Nephron (organoid): ENCODE results near the gene UNC5B.

Source experiments
- H3K27ac Mint-ChIP-seq, 3 experiments: 2 replicates each; pipeline ENCODE4 v1.8.0; 2020; ENCODE audit warnings: mixed read lengths in 3 of 3, mild to moderate bottlenecking in 2 of 3, moderate library complexity in 1 of 3
- H3K27me3 Mint-ChIP-seq: 2 replicates; pipeline ENCODE4 v1.8.0; 2021; ENCODE audit warnings: low read depth, mild to moderate bottlenecking, moderate library complexity, mixed read lengths
- H3K36me3 Mint-ChIP-seq: 2 replicates; pipeline ENCODE4 v1.8.0; 2020; ENCODE audit warnings: low read depth, mixed read lengths
- H3K4me1 Mint-ChIP-seq: 2 replicates; pipeline ENCODE4 v1.8.0; 2020; ENCODE audit warnings: mixed read lengths
- H3K4me3 Mint-ChIP-seq, 3 experiments: 2 replicates each; pipeline ENCODE4 v1.8.0; 2020; ENCODE audit warnings: mild to moderate bottlenecking in 3 of 3, mixed read lengths in 3 of 3, moderate library complexity in 2 of 3
- H3K9me3 Mint-ChIP-seq: 2 replicates; pipeline ENCODE4 v1.8.0; 2020; ENCODE audit warnings: mixed read lengths
- CTCF ChIP-seq, 3 experiments: fragments of 200-600 bp; sonication (generic); IDR thresholded peaks; one replicate each; pipeline ENCODE4 v1.5.0; 2021; ENCODE audit warnings: antibody characterized with exemption in 3 of 3; ENCODE audit not compliant: unreplicated experiment in 3 of 3

Gene UNC5B

GRCh38 chr10:71316786-71317160, 104.4 kb downstream of the UNC5B start:
- TF ChIP-seq CTCF (IDR thresholded peaks at IDR 0.05; ENCODE audit: unreplicated experiment in 3 of 3), result no peak
- Mint-ChIP-seq H3K4me3 (peak overlapping the region; percentile 2 to 14 (median 3)), H3K4me1 (peaks cover 36% of the 10 kb centered on the region), H3K27ac (peak overlapping the region in 2 of 3 experiments; percentile 49 to 52), H3K9me3 (no peaks in the 10 kb centered on the region), H3K36me3 (no peaks in the 10 kb centered on the region), H3K27me3 (no peaks in the 10 kb centered on the region)

- H3K36me3 Mint-ChIP-seq, result peaks cover under 1% of the 10 kb centered on the region
- H3K9me3 Mint-ChIP-seq, result no peaks in the 10 kb centered on the region
- no peaks in the 10 kb centered on the region for H3K27me3 Mint-ChIP-seq
- H3K4me1 Mint-ChIP-seq, result peaks cover 33% of the 10 kb centered on the region
- H3K4me3 Mint-ChIP-seq, result peak overlapping the region; percentile 61 to 76 (median 74)
- no peak for TF ChIP-seq CTCF (IDR thresholded peaks at IDR 0.05; ENCODE audit: unreplicated experiment in 3 of 3)
- peak overlapping the region in 2 of 3 experiments; percentile 39 to 81 for H3K27ac Mint-ChIP-seq
These were observed 105.4 kb downstream of the UNC5B start for GRCh38 chr10:71317739-71318138.

- Mint-ChIP-seq H3K27ac (peak within 1 kb of the TSS; percentile 49 to 85 (median 67)), H3K9me3 (no peaks in the 10 kb centered on the region), H3K4me1 (peaks cover 31% of the 10 kb centered on the region), H3K4me3 (peak within 1 kb of the TSS; percentile 95 to 99 (median 96)), H3K36me3 (peaks cover 9% of the 10 kb centered on the region), H3K27me3 (no peaks in the 10 kb centered on the region)
- peak; percentile 52 to 61 (median 60) for TF ChIP-seq CTCF (IDR thresholded peaks at IDR 0.05; ENCODE audit: unreplicated experiment in 3 of 3)
These were observed 106.9 kb downstream of the UNC5B start, which contains the start of gene SLC29A3 for GRCh38 chr10:71319042-71319799. SLC29A3 (plus strand) TSS chr10:71319259; CDS start chr10:71319310, 51 bp downstream.

- peaks cover 5% of the 10 kb centered on the region for H3K27me3 Mint-ChIP-seq
- peak overlapping the region; percentile 49 to 85 (median 67) for H3K27ac Mint-ChIP-seq
These were observed 107.5 kb downstream of the UNC5B start for GRCh38 chr10:71319800-71320392.

GRCh38 chr10:71320592-71320991, 108.2 kb downstream of the UNC5B start:
- no peaks in the 10 kb centered on the region for H3K9me3 Mint-ChIP-seq
- peaks cover 5% of the 10 kb centered on the region for H3K27me3 Mint-ChIP-seq
- no peak for TF ChIP-seq CTCF (IDR thresholded peaks at IDR 0.05; ENCODE audit: unreplicated experiment in 3 of 3)
- peaks cover 15% of the 10 kb centered on the region for H3K36me3 Mint-ChIP-seq
- no peak overlapping the region for H3K27ac Mint-ChIP-seq
- peak overlapping the region; percentile 95 to 99 (median 96) for H3K4me3 Mint-ChIP-seq
- H3K4me1 Mint-ChIP-seq, result peaks cover 33% of the 10 kb centered on the region

More at GRCh38 chr10:71319800-71320392, 107.5 kb downstream of the UNC5B start:
- Mint-ChIP-seq H3K36me3 (peaks cover 15% of the 10 kb centered on the region), H3K4me1 (peaks cover 35% of the 10 kb centered on the region), H3K4me3 (peak overlapping the region; percentile 95 to 99 (median 96)), H3K9me3 (no peaks in the 10 kb centered on the region)
- peak in 2 of 3 experiments; percentile 7 to 11 for TF ChIP-seq CTCF (IDR thresholded peaks at IDR 0.05; ENCODE audit: unreplicated experiment in 3 of 3)
